Measurements from ENCODE around the gene ITM2B.
"Not testable (repeated sequence)": the region's sequence is repeated elsewhere in the genome, so short reads cannot be mapped to it uniquely, and the experiment has no call there.

The ITM2B gene

GRCh38 chr13:48201044-48201443 lies 32.0 kb upstream of the ITM2B start:
- peaks cover 15% of the 10 kb centered on the region for H3K9me3 ChIP-seq
- no peaks in the 10 kb centered on the region for H4K20me1 ChIP-seq
- H3K4me1 ChIP-seq, result no peaks in the 10 kb centered on the region
- no peaks in the 10 kb centered on the region for H3K36me3 ChIP-seq
- H3K9ac ChIP-seq, result no peak overlapping the region
- TF ChIP-seq Cebpa-rat (IDR thresholded peaks at IDR 0.05), result no peak
- H3K4me2 ChIP-seq, result no peak overlapping the region
- no peaks in the 10 kb centered on the region for H3K27me3 ChIP-seq
- no peak overlapping the region for H3K4me3 ChIP-seq
- H3K27ac ChIP-seq, result no peak overlapping the region

DNA sequence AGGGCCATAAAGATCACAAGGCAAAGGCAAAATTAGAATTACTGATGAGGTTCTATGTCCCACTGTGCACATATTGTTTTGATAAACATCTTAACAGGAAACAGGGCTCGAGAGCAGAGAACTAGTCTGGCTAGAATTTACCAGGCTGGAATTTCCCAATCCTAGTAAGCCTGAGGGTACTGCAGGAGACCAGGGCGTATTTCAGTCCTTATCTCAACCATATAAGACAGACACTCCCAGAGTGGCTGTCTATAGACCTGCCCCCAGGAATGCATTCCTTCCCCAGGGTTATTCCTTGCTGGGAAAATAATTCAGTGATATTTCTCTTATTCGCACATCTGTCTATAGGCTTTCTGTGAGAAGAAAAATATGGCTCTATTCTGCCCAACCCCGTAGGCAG lies 25.8 kb upstream of the ITM2B start:
- not testable (repeated sequence) for H3K4me3 ChIP-seq, H3K9ac ChIP-seq, H3K27ac ChIP-seq, H3K4me1 ChIP-seq, H4K20me1 ChIP-seq, H3K36me3 ChIP-seq, H3K27me3 ChIP-seq, H3K4me2 ChIP-seq
- H3K9me3 ChIP-seq, result peaks cover 20% of the 10 kb centered on the region

DNA sequence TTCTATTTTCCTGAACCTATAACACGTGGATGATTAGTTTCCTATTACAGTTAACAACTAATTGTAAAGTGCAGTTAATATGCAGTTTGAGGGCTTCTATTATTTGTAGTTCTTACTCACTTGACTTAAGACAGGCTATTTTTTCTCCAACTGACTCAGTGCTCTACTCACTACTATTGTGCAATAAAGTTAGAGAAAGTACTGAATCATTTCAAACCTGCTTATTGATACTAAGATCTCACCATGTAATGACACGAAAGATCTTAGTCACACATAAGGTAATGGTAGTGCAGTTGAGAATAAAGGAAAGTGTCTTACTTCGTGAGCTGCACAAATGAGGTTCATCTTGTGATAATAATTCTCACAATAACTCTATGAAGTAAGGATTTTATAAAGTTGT lies 22.8 kb upstream of the ITM2B start:
- TF ChIP-seq Cebpa-rat (IDR thresholded peaks at IDR 0.05), result peak; percentile 49; the same call in 1 of the 2 replicates
- Histone ChIP-seq H3K27ac (no peak overlapping the region), H3K9me3 (peaks cover 15% of the 10 kb centered on the region), H3K36me3 (no peaks in the 10 kb centered on the region), H4K20me1 (no peaks in the 10 kb centered on the region), H3K4me3 (no peak overlapping the region), H3K27me3 (no peaks in the 10 kb centered on the region), H3K9ac (no peak overlapping the region), H3K4me2 (no peak overlapping the region), H3K4me1 (no peaks in the 10 kb centered on the region)

- H4K20me1 ChIP-seq, result no peaks in the 10 kb centered on the region
- no peaks in the 10 kb centered on the region for H3K27me3 ChIP-seq
- no peaks in the 10 kb centered on the region for H3K36me3 ChIP-seq
- no peak overlapping the region for H3K9ac ChIP-seq
- H3K4me2 ChIP-seq, result no peak overlapping the region
- no peak for TF ChIP-seq Cebpa-rat (IDR thresholded peaks at IDR 0.05)
- no peak overlapping the region for H3K27ac ChIP-seq
- peaks cover 2% of the 10 kb centered on the region for H3K4me1 ChIP-seq
- peaks cover 31% of the 10 kb centered on the region for H3K9me3 ChIP-seq
- H3K4me3 ChIP-seq, result no peak overlapping the region
Observed at GRCh38 chr13:48214519-48215121, 18.4 kb upstream of the ITM2B start.

DNA sequence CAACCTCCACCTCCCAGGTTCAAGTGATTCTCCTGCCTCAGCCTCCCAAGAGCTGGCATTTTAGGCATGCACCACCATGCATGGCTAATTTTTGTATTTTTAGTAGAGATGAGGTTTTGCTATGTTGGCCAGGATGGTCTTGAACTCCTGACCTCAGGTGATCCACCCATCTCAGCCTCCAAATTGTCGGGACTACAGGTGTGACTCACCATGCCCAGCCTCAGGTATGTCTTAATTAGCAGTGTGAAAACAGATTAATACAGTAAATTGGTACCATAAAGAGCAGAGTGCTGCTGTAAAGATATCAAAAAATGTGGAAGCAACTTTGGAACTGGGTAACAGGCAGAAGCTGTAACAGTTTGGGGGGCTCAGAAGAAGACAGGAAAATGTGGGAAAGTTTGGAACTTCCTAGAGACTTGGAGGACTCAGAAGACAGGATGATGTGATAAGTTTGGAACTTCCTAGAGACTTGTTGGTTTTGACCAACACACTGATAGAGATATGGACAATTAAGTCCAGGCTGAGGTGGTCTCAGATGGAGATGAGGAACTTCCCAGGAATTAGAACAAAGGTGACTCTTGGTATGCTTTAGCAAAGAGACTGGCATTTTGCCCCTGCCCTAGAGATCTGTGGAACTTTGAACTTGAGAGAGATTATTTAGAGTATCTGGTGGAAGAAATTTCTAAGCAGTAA lies 17.3 kb upstream of the ITM2B start:
- peaks cover 31% of the 10 kb centered on the region for H3K9me3 ChIP-seq
- H3K4me1 ChIP-seq, result peaks cover 12% of the 10 kb centered on the region
- H3K36me3 ChIP-seq, H4K20me1 ChIP-seq, H3K27me3 ChIP-seq, H3K4me3 ChIP-seq, H3K27ac ChIP-seq, H3K9ac ChIP-seq, H3K4me2 ChIP-seq: not testable (repeated sequence)

- Histone ChIP-seq H3K4me3 (no peak overlapping the region), H4K20me1 (no peaks in the 10 kb centered on the region)
- no peak for TF ChIP-seq Cebpa-rat (IDR thresholded peaks at IDR 0.05)
Observed at GRCh38 chr13:48216204-48216711, 16.7 kb upstream of the ITM2B start.

GRCh38 chr13:48220592-48220980 lies 12.4 kb upstream of the ITM2B start:
- Histone ChIP-seq H3K4me2 (peak overlapping the region; percentile 81), H3K9ac (no peak overlapping the region), H4K20me1 (no peaks in the 10 kb centered on the region), H3K36me3 (no peaks in the 10 kb centered on the region), H3K4me1 (peaks cover 41% of the 10 kb centered on the region), H3K27me3 (no peaks in the 10 kb centered on the region), H3K27ac (peak overlapping the region; percentile 68; the same call in 1 of the 2 replicates), H3K4me3 (peak overlapping the region; percentile 32; the same call in 1 of the 2 replicates), H3K9me3 (peaks cover 27% of the 10 kb centered on the region)
- TF ChIP-seq Cebpa-rat (IDR thresholded peaks at IDR 0.05), result no peak

More at GRCh38 chr13:48216204-48216711, 16.7 kb upstream of the ITM2B start:
- peaks cover 18% of the 10 kb centered on the region for H3K4me1 ChIP-seq
- H3K27ac ChIP-seq, result no peak overlapping the region
- H3K36me3 ChIP-seq, result no peaks in the 10 kb centered on the region
- peaks cover 31% of the 10 kb centered on the region for H3K9me3 ChIP-seq
- no peaks in the 10 kb centered on the region for H3K27me3 ChIP-seq
- H3K4me2 ChIP-seq, result no peak overlapping the region
- no peak overlapping the region for H3K9ac ChIP-seq

DNA sequence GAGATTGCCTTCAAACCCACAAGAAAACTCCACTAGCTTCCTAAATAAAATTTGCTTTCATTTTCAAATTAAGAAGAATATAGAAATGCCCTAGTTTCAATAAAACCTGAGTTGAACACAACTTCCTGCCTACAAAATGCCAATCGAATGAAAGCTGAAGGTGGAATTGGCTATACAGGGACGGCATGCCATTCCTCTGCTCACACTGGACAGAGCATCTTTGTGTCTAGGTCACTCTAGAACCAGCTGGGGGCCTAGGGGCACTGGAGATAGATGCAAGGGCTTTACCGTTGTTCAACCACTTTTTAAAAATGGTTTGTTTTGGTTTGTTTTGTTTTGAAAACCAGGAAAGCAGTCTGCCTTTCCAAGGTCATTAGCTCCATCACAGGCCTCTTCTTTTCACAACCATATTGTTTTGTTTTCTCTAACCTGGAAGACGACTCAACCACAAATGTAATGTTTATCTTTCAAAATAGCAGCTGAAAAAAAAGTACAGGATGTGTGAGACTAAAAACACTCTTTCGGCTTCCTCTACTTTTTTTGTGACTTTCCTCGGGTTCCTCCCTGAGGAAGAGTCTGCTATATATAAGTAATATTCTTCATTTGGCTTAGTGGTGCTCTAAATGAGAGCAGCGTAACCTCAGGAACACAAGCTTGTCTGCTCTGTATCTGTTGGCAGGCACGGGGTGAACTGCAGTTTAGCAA lies 11.9 kb upstream of the ITM2B start:
- H3K9me3 ChIP-seq, result peaks cover 21% of the 10 kb centered on the region
- H4K20me1 ChIP-seq, result no peaks in the 10 kb centered on the region
- no peaks in the 10 kb centered on the region for H3K27me3 ChIP-seq
- no peaks in the 10 kb centered on the region for H3K36me3 ChIP-seq
- TF ChIP-seq Cebpa-rat (IDR thresholded peaks at IDR 0.05), result no peak
- H3K4me1 ChIP-seq, result peaks cover 41% of the 10 kb centered on the region
- peak overlapping the region; percentile 81 for H3K4me2 ChIP-seq
- H3K4me3 ChIP-seq, result peak overlapping the region; percentile 32; the same call in 1 of the 2 replicates
- H3K27ac ChIP-seq, result peak overlapping the region; percentile 68
- peak overlapping the region; percentile 47 for H3K9ac ChIP-seq

DNA sequence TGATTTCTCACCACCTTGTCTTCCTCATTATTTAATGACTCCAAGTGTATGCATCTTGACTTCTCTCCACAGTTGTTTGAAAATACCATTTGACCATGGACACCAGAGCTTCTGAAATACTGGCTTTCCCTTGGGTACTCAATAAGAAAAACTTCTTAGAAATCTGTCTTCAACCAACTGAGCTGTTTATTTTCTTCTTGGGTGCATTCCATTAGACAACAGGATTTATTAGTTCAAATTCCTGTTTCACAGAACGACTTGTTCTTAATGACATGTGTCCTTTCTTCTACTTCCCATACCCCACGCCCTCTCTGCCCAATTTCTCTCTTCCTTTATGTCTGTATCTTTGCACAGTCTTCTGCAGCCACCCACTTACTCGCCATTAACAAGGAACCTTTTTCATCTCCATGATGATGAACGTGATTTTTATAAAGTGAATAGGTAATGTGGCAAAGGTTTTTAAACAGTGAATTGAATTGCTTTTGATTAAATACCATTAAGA lies 11.3 kb upstream of the ITM2B start:
- no peaks in the 10 kb centered on the region for H3K36me3 ChIP-seq
- H3K4me2 ChIP-seq, result peak overlapping the region; percentile 81
- TF ChIP-seq Cebpa-rat (IDR thresholded peaks at IDR 0.05), result no peak
- H3K9ac ChIP-seq, result peak overlapping the region; percentile 47
- peak overlapping the region; percentile 32; the same call in 1 of the 2 replicates for H3K4me3 ChIP-seq
- H3K27ac ChIP-seq, result peak overlapping the region; percentile 68
- H3K27me3 ChIP-seq, result no peaks in the 10 kb centered on the region
- peaks cover 41% of the 10 kb centered on the region for H3K4me1 ChIP-seq
- peaks cover 15% of the 10 kb centered on the region for H3K9me3 ChIP-seq
- no peaks in the 10 kb centered on the region for H4K20me1 ChIP-seq
